Activated CD4-positive, alpha-beta T cell treated with anti-CD3 and anti-CD28 coated beads, Interleukin-2, amount 10 ng/mL, durations not matched to agents 7 days and 5 days (primary cell): ENCODE measurements around the gene ZNF181. TPM values are rescaled to one million over a fixed set of nuclear protein-coding genes. Genes with fewer than 3 reads are reported as not detected.

Source experiments
- total RNA-seq, 2 experiments: library from RNA; stranded (reverse); gene quantifications; one replicate each; pipeline ENCODE4 v1.2.3, GENCODE V29; 2021

ZNF181 gene
- total RNA-seq, 2 experiments from 2014 or later, result 6.1 to 6.5 TPM

Other genes with a start within 250 kb of the ZNF181 start
- gene SCGB2B2, start 57.1 kb upstream of the ZNF181 start, total RNA-seq, result under 1 TPM; 0.35 to 0.65 TPM
- gene ZNF302, start 56.6 kb upstream of the ZNF181 start, total RNA-seq, result 10 to 100 TPM; 23.1 to 24.3 TPM
- gene ZNF599, start 39.0 kb downstream of the ZNF181 start, total RNA-seq, result 1 to 10 TPM; 5.3 to 6.1 TPM
- 1 to 10 TPM; 4.0 to 4.8 TPM for gene ZNF30, start 192.7 kb downstream of the ZNF181 start, total RNA-seq
- 10 to 100 TPM; 14.8 to 15.3 TPM for gene ZNF792, start 230.0 kb downstream of the ZNF181 start, total RNA-seq